IPS-18a (cell line): Measurements from ENCODE around the gene LARGE1.
"Not testable (repeated sequence)": the region's sequence is repeated elsewhere in the genome, so short reads cannot be mapped to it uniquely, and the experiment has no call there.

ENCODE experiments used
- H3K27ac ChIP-seq: one replicate; pipeline ENCODE4 v1.5.1; 2013; ENCODE audit warnings: low read length
- H3K27me3 ChIP-seq: one replicate; pipeline ENCODE4 v1.6.1; 2013; ENCODE audit warnings: mild to moderate bottlenecking, low read length; ENCODE audit not compliant: control insufficient read depth, insufficient read depth
- H3K36me3 ChIP-seq: one replicate; pipeline ENCODE4 v1.6.1; 2013; ENCODE audit warnings: low read depth, low read length; ENCODE audit not compliant: control insufficient read depth
- H3K4me1 ChIP-seq: one replicate; pipeline ENCODE4 v1.6.1; 2013; ENCODE audit warnings: low read depth, low read length; ENCODE audit not compliant: control insufficient read depth
- H3K4me3 ChIP-seq: one replicate; pipeline ENCODE4 v1.5.1; 2013; ENCODE audit warnings: low read length
- H3K9ac ChIP-seq: one replicate; pipeline ENCODE4 v1.6.1; 2013; ENCODE audit warnings: mild to moderate bottlenecking, low read length, moderate library complexity
- H3K9me3 ChIP-seq: one replicate; pipeline ENCODE4 v1.6.1; 2013; ENCODE audit warnings: low read depth, low read length; ENCODE audit not compliant: control insufficient read depth

Gene LARGE1

GRCh38 chr22:33386270-33386669 lies 534.0 kb downstream of the LARGE1 start:
- no peaks in the 10 kb centered on the region for H3K4me1 ChIP-seq

GRCh38 chr22:33385611-33386010 lies 534.7 kb downstream of the LARGE1 start:
- H3K27me3 ChIP-seq, result no peaks in the 10 kb centered on the region
- H3K9ac ChIP-seq, result no peak overlapping the region
- H3K4me3 ChIP-seq, result no peak overlapping the region
- H3K4me1 ChIP-seq, result no peaks in the 10 kb centered on the region
- no peaks in the 10 kb centered on the region for H3K36me3 ChIP-seq
- H3K9me3 ChIP-seq, result no peaks in the 10 kb centered on the region
- H3K27ac ChIP-seq, result no peak overlapping the region

More at GRCh38 chr22:33386270-33386669, 534.0 kb downstream of the LARGE1 start:
- no peaks in the 10 kb centered on the region for H3K27me3 ChIP-seq
- H3K36me3 ChIP-seq, result no peaks in the 10 kb centered on the region
- no peak overlapping the region for H3K4me3 ChIP-seq
- no peak overlapping the region for H3K27ac ChIP-seq
- H3K9me3 ChIP-seq, result no peaks in the 10 kb centered on the region
- H3K9ac ChIP-seq, result no peak overlapping the region

DNA sequence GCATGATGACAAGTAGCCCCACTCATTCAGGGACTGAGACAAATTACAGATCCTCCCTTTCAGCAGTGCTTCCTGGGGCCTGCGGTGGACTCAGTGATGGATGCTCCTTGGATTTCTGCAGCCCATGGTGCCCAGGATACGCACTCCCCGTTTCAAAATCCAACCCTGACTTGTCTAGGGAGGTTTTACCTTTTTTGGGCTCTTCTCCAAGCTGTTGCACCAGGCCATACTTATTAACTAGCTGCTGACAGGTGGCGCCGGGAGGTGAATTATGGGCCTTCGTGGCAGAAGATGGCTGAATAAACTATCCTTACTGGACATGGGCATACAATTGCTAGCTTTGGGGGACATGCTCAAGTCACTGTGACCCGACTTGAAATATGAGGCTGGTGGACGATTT lies 537.8 kb downstream of the LARGE1 start:
- Histone ChIP-seq H3K36me3 (no peaks in the 10 kb centered on the region), H3K4me3 (no peak overlapping the region), H3K27ac (no peak overlapping the region), H3K9me3 (peaks cover 2% of the 10 kb centered on the region), H3K9ac (no peak overlapping the region), H3K4me1 (no peaks in the 10 kb centered on the region), H3K27me3 (no peaks in the 10 kb centered on the region)

DNA sequence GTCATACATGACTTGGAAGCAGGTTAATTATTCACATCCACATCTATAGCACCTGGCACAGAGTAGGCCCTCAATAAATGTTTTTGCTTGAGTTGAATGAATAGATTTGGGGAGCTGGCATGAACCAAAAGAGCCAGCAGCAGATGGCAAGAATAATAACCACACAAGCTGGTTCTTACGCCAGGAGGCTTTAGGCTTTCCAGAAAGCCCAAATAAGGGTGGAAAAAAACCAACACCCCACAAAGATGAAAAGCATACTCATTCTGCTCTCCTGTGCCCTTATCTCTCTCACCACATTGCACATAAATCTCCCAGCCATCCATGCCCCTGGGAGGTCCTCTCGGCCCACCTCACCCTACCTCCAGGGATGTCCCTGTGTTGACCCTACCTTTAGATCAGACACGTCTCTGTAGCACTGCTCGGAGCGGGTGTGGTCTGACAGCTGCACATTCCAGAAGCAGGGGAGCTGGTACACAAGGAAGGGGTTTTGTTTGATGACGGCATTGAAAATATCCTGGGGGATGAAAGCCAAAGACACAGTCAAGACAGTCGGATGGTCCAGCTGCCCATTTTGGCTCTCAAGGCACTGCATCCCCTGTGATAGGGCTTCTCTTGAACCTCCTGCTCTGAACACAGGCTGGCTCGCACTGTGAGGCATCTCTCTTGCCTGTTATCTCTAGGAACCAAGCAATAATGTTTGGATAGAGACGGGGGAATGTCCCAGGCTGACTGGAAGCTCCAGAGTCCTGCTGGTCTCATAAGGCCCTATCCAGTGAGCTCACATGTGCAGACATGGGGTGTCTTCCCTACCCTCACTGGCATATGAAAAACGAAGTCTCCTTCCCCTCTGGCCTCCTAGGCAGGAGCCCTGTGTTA lies 538.5 kb downstream of the LARGE1 start:
- Histone ChIP-seq H3K4me1 (no peaks in the 10 kb centered on the region), H3K9ac (no peak overlapping the region), H3K27ac (no peak overlapping the region), H3K9me3 (peaks cover 2% of the 10 kb centered on the region), H3K27me3 (no peaks in the 10 kb centered on the region), H3K36me3 (no peaks in the 10 kb centered on the region), H3K4me3 (no peak overlapping the region)

GRCh38 chr22:33380789-33381530 lies 539.3 kb downstream of the LARGE1 start:
- H3K4me1 ChIP-seq, result no peaks in the 10 kb centered on the region
- H3K4me3 ChIP-seq, result no peak overlapping the region
- H3K9ac ChIP-seq, result no peak overlapping the region
- H3K36me3 ChIP-seq, result no peaks in the 10 kb centered on the region
- no peak overlapping the region for H3K27ac ChIP-seq
- peaks cover 2% of the 10 kb centered on the region for H3K9me3 ChIP-seq
- no peaks in the 10 kb centered on the region for H3K27me3 ChIP-seq

- Histone ChIP-seq H3K36me3 (no peaks in the 10 kb centered on the region), H3K9ac (no peak overlapping the region), H3K27me3 (no peaks in the 10 kb centered on the region), H3K27ac (no peak overlapping the region), H3K9me3 (peaks cover 2% of the 10 kb centered on the region), H3K4me3 (no peak overlapping the region), H3K4me1 (no peaks in the 10 kb centered on the region)
Measured at GRCh38 chr22:33379836-33380235, 540.4 kb downstream of the LARGE1 start.

- H3K9me3 ChIP-seq, result peaks cover 2% of the 10 kb centered on the region
- no peaks in the 10 kb centered on the region for H3K4me1 ChIP-seq
- no peaks in the 10 kb centered on the region for H3K36me3 ChIP-seq
- H3K27ac ChIP-seq, result no peak overlapping the region
- H3K4me3 ChIP-seq, result no peak overlapping the region
- H3K27me3 ChIP-seq, result no peaks in the 10 kb centered on the region
- no peak overlapping the region for H3K9ac ChIP-seq
Measured at GRCh38 chr22:33372875-33373274, 547.4 kb downstream of the LARGE1 start.

GRCh38 chr22:33363256-33363655 lies 557.0 kb downstream of the LARGE1 start:
- not testable (repeated sequence) for H3K4me3 ChIP-seq, H3K4me1 ChIP-seq, H3K9me3 ChIP-seq, H3K9ac ChIP-seq, H3K36me3 ChIP-seq, H3K27me3 ChIP-seq, H3K27ac ChIP-seq

DNA sequence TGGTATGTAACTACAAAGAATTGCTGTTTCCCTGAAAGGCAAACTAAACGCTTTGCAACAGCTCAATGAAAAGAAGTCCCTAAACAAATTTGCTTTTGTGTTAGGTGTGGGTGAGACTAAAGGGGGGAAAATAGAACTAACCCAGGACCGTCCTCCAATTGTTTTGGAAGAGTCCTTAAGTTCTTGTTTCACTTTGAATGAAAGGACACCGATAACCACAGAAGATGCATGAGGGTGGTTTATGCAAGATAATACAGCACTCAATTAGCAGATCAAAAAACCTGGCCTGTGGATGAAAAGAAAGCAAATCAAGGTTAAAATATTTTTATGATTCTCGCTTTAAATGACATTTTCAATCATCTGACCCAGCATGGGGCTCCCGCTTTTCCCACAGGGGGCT lies 557.6 kb downstream of the LARGE1 start:
- no peaks in the 10 kb centered on the region for H3K36me3 ChIP-seq
- peaks cover 7% of the 10 kb centered on the region for H3K27me3 ChIP-seq
- H3K27ac ChIP-seq, result no peak overlapping the region
- no peaks in the 10 kb centered on the region for H3K4me1 ChIP-seq
- no peak overlapping the region for H3K4me3 ChIP-seq
- no peak overlapping the region for H3K9ac ChIP-seq
- H3K9me3 ChIP-seq, result no peaks in the 10 kb centered on the region

DNA sequence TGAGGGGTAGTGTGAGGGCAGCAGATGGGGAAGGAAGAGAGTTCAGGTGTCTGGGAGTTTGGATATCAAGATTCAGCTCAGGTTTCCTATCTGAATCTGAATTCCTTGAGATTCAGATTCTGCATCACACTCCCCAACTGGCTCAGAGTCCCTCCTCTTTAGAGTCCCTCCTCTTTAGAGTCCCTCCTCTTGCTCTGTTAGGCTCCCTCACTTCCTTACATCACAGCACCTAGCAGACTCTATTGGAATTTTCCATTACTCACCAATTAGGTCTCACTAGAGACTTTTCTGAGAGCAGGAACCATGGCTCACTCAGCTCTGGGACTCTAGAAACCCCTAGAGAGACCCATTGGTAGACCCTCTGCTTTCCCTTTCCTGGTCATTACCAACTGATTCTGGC lies 558.7 kb downstream of the LARGE1 start:
- H3K4me3 ChIP-seq, result no peak overlapping the region
- H3K27ac ChIP-seq, result no peak overlapping the region
- peaks cover 7% of the 10 kb centered on the region for H3K27me3 ChIP-seq
- no peaks in the 10 kb centered on the region for H3K36me3 ChIP-seq
- no peaks in the 10 kb centered on the region for H3K9me3 ChIP-seq
- H3K4me1 ChIP-seq, result no peaks in the 10 kb centered on the region
- no peak overlapping the region for H3K9ac ChIP-seq

DNA sequence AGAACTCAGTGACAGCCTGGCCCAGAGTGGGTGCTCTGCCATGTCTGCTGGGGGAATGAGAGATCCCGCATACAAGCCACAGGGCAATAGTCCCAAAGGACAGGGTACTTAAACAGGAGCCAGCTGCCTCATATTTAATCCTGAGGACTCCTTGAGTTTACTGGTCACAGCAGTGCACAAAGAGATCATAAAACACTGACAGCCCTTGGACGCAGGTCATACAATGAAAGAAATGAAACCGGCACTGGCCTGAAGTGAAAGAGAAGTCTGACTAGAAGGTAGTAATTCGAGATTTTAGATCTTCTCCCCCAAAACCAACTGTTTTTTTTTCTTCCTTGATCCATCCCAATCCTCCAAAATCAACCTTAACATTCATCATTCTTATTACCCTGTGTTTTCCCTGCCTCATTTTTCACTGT lies 562.3 kb downstream of the LARGE1 start:
- H3K4me3 ChIP-seq, result no peak overlapping the region
- H3K36me3 ChIP-seq, result no peaks in the 10 kb centered on the region
- no peaks in the 10 kb centered on the region for H3K9me3 ChIP-seq
- no peak overlapping the region for H3K27ac ChIP-seq
- H3K9ac ChIP-seq, result no peak overlapping the region
- peaks cover 7% of the 10 kb centered on the region for H3K27me3 ChIP-seq
- H3K4me1 ChIP-seq, result no peaks in the 10 kb centered on the region
